HG03460 (cell line): Measurements from ENCODE around the gene RNF186.
"Not testable (repeated sequence)": the region's sequence is repeated elsewhere in the genome, so short reads cannot be mapped to it uniquely, and the experiment has no call there.

Experiments
- ATAC-seq: cut with Tn5 transposase; IDR thresholded peaks from one replicate; pipeline ENCODE4 v1.9.1; 2021; ENCODE audit not compliant: unreplicated experiment

The RNF186 gene, protein sequence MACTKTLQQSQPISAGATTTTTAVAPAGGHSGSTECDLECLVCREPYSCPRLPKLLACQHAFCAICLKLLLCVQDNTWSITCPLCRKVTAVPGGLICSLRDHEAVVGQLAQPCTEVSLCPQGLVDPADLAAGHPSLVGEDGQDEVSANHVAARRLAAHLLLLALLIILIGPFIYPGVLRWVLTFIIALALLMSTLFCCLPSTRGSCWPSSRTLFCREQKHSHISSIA

DNA sequence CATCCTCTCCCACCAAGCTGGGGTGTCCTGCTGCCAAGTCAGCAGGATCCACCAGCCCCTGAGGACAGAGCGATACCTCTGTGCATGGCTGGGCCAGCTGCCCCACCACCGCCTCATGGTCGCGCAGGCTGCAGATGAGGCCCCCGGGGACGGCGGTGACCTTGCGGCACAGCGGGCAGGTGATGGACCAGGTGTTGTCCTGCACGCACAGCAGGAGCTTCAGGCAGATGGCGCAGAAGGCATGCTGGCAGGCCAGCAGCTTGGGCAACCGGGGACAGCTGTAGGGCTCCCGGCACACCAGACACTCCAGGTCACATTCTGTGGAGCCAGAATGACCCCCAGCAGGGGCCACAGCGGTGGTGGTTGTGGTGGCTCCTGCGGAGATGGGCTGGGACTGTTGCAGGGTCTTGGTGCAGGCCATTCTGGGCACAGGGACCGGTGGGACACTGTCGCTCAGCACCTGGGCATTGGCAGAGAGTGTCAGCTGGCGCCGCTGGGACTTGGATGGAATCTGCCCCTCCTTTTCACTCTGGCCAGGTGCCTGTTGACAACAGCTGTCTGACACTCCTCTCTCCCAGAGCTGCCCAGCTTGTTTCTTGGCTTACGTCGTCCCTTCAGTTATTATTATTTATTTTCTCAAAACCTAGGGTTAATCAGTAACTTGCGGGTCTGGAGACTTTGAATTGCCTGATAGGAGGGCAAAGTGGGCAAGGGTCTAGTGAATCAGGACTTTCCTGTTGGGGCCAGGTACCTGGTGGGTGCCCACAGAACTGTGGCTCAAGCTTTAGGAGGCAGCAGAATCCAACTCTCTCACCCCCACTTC, at the start of gene RNF186:
Gene RNF186, minus strand, starts transcription at position 603 of the 823 bp plus-strand sequence. Its CDS starts 182 bp downstream, at position 421.
- ATAC-seq: no peak

GRCh38 chr1:19864570-19865160, 49.6 kb upstream of the RNF186 start:
- no peak for ATAC-seq

GRCh38 chr1:19862944-19863343, 47.9 kb upstream of the RNF186 start:
- no peak for ATAC-seq

DNA sequence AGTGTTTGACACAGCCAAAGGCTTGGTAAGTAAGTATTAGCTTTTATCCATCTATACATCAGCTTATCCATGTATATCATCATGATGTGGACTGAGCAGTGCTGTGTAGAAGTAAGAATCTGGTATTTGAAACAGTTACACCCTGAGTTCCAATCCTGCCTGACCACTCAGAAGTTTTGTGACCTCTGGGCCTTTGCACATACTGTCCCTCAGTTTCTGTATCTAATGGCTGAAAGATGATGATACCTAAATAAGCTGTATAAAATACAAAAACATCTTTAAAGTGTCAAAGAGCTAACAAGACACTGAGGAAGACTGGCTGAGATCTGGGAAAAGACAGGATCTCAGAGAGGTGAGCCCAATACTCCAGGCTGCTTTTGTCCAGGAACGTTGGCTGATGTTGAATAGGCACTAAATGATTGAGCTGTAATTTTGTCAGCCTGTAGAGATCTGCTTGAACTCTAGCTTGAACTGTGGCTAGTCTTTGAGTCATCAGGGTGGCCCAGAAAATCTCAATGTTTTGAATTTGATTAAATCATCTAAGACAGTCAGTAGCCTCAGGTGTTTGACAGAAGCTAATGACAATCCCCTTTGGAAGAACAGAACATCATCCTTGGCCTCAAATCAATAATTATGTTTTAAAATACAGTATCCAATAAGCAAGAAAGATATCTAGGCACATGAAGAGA, 46.9 kb upstream of the RNF186 start:
- no peak for ATAC-seq

DNA sequence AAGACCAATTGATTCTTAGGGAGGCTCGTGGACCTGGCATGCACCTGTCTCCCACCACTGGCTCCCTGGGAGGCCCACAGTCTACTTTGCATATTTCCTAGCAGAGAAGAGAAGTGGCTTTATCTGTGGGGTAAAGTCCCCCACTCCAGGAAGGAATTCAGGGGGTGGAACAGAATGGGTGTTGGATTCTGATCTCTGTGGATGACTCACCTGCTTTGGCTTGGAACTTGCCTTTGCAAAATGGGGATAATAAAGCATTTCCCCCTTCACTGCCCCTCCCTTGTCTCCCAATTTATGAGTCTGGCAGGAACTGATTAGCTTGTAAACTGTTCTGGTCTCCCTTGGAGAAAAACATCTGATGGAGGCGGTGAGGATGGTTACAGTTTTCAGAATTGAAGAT, 46.0 kb upstream of the RNF186 start:
- ATAC-seq: no peak

DNA sequence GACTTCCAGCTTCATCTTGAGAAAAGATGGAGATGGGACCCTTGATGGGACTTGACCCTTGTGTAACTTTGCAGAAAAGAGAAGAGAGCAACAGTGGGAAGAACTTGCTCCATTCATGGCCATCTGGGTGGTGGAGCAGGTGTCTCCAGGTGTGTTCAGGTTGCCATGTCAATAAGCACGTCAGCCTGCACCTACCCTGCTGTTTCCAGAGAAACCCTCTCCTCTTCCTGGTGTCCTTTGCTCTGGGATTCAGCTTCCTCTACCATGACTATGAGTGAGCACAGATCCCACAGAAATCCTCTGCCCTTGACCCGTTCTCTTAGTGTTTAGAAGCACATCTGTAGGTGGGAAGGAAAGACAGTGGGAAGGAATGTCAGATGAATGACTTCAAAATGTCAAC, 45.3 kb upstream of the RNF186 start:
- ATAC-seq: no peak

GRCh38 chr1:19859876-19860275, 44.8 kb upstream of the RNF186 start:
- no peak for ATAC-seq

GRCh38 chr1:19858893-19859292, 43.8 kb upstream of the RNF186 start:
- no peak for ATAC-seq

- ATAC-seq: no peak
These were observed 39.8 kb upstream of the RNF186 start for GRCh38 chr1:19854866-19855265.

DNA sequence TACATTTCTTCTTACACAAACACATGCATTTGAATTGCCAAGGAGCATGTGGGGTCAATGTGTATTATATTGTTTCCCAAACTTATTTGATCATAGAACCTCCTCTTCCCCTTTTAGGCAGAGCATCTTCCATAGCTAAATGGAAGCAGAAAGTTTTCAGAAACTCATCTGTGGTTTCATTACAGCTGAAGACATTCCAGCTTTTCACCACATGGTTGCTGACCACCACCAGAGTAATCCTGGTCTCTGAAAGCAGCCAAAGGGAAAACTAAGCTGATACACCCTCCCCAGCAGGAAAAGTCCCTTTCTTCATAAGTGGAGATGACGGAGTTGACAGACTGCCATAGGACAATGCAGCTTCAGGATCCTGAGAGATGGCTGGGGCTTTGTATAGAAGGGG, 37.0 kb upstream of the RNF186 start:
- no peak for ATAC-seq

- ATAC-seq: no peak
These were observed 35.1 kb upstream of the RNF186 start for GRCh38 chr1:19850214-19850613.

DNA sequence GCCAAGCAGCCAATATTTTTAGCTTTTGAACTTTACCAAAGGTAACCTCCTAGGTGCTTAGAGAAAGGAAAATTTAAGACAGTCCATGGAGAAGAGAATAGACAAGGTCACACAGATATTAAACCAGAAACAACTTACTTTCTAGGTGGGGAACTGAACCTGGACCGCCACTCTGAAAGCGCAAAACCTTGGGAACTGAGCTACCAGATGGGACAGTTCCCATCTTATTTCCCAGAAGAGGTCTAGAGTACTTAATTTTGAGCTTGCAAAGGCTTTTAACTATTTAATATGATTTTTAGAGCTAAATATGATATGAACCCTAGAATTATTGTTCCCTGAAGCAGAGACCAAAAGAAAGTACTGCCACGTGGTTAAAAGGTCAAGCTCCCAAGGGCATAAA, 34.2 kb upstream of the RNF186 start:
- ATAC-seq: not testable (repeated sequence)

DNA sequence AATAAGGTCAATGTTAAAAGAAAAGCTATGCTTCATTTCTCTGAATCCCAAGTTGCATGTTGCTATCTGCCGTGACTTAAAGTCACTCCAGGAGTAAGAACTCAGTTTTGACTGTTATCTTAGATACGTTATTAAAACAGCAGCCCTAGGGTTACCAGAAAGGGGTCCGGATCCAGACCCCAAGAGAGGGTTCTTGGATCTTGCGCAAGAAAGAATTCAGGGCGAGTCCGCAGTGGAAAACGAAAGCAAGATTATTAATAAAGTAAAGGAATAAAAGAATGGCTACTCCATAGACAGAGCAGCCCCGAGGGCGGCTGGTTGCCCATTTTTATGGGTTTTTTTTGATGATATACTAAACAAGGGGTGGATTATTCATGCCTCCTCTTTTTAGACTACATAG, 32.3 kb upstream of the RNF186 start:
- ATAC-seq: not testable (repeated sequence)

GRCh38 chr1:19846338-19846737, 31.3 kb upstream of the RNF186 start:
- ATAC-seq: no peak

GRCh38 chr1:19845555-19845954, 30.5 kb upstream of the RNF186 start:
- ATAC-seq: no peak

DNA sequence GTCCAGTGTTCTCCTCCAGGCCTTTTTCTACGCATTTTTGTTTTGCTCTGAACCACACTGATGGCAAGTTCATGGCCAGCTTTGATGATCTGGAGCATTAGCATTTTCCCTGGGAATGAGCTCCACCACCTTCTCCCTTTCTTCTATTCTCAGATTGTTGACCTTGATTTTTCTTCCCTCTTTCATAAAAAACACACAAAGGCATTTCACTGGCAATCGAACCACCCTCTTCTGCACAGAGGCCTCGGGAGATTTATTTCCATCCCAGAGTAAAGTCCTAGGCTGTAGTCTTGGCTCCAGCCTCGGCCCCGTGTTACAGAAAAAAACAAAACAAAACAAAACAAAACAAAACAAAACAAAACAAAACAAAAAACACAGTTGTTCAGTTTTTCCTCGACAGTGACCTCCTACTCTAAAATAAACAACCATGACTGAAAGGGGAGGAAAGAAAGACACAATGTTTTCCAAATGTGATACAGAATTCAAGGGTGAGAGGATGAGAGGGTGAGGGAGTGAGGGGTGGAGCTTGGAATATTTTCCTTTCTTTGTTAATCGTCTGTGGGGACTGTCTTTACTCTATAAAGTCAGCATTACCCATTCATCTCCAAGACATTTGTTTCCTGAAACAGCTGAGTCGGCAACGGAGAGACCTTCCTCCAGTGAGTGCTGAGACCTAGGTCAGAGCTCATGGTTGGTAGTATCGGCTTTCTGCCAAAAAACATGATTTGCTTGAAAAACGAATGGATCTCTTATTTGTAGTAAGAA, 29.8 kb upstream of the RNF186 start:
- no peak for ATAC-seq

DNA sequence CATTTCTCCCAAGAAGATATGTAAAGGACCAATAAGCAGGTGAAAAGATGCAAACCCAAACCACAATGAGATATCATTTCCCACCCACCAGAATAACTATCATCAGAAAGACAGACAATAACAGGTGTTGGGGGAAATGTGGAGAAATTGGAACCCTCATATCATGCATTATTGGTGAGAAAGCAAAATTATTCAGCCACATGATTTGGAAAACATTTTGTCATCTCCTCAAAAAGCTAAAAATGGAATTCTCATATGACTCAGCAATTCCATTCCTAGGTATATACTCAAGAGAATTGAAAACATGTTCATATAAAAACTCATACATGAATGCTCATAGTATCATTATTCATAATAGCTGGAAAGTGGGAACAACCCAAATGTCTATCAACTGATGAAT, 25.1 kb upstream of the RNF186 start:
- ATAC-seq: no peak

GRCh38 chr1:19837866-19838265, 22.8 kb upstream of the RNF186 start:
- no peak for ATAC-seq

GRCh38 chr1:19835578-19835977, 20.5 kb upstream of the RNF186 start:
- no peak for ATAC-seq

- ATAC-seq: no peak
These were observed 16.4 kb upstream of the RNF186 start for GRCh38 chr1:19831441-19831840.

DNA sequence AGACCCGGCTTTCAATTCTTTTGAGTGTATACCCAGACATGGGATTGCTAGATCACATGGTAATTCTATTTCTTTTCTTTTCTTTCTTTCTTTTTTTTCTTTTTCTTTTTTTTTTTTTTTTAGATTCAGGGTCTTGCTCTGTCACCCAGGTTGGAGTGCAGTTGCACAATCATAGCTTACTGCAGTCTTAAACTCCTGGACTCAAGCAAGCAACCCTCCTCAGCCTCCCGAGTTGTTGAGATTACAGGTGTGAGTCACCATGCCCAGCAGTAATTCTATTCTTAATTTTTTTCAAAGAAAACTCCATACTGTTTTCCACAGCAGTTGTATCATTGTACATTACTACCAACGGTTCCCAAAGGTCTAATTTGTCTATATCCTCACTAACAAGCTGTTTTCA, 13.5 kb upstream of the RNF186 start:
- ATAC-seq: no peak
